Measurements from ENCODE around the gene ADGRG3.

Gene ADGRG3

DNA sequence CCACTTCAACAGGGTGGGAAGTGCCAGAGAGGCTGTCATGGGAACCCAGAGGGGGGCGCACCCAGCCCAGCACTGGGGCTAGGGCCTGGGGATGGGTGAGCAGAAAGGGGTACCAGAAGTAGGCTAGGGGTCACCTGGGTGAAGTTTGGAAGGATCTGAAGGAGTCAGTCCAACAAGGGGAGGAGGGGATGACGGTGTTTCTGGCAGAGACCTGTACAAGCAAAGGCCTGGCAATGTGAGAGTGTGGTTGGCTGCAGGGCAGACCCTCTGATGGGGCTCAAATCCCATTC is 54.0 kb downstream of the ADGRG3 start:
- Histone ChIP-seq H3K9me3 (ENCODE audit: control insufficient read depth, insufficient read depth, low read length) (no peaks in the 10 kb centered on the region), H3K9me2 (replicated peaks; ENCODE audit: control insufficient read depth, low read length) (no peaks in the 10 kb centered on the region), H3F3A (ENCODE audit: control insufficient read depth, insufficient read depth) (no peaks in the 10 kb centered on the region), H3K4me2 (ENCODE audit: low read length) (no peak overlapping the region), H3K4me3 (ENCODE audit: low read length) (no peak overlapping the region), H3K36me3 (ENCODE audit: control insufficient read depth, low read length) (no peaks in the 10 kb centered on the region), H3K27ac (ENCODE audit: low read depth, low read length) (no peak overlapping the region), H3K79me2 (ENCODE audit: control insufficient read depth, low read length) (no peaks in the 10 kb centered on the region), H3K27me3 (ENCODE audit: control insufficient read depth, low read length) (no peaks in the 10 kb centered on the region), H4K20me1 (ENCODE audit: control insufficient read depth, insufficient read depth, low read depth, low read length) (no peaks in the 10 kb centered on the region), H3K4me1 (ENCODE audit: control insufficient read depth, low read length) (peaks cover 8% of the 10 kb centered on the region; the same call in 1 of the 2 replicates)
- TF ChIP-seq EZH2phosphoT487 (IDR thresholded peaks at IDR 0.05; ENCODE audit: borderline replicate concordance, low read length): no peak
- TF ChIP-seq, protein P1, sequence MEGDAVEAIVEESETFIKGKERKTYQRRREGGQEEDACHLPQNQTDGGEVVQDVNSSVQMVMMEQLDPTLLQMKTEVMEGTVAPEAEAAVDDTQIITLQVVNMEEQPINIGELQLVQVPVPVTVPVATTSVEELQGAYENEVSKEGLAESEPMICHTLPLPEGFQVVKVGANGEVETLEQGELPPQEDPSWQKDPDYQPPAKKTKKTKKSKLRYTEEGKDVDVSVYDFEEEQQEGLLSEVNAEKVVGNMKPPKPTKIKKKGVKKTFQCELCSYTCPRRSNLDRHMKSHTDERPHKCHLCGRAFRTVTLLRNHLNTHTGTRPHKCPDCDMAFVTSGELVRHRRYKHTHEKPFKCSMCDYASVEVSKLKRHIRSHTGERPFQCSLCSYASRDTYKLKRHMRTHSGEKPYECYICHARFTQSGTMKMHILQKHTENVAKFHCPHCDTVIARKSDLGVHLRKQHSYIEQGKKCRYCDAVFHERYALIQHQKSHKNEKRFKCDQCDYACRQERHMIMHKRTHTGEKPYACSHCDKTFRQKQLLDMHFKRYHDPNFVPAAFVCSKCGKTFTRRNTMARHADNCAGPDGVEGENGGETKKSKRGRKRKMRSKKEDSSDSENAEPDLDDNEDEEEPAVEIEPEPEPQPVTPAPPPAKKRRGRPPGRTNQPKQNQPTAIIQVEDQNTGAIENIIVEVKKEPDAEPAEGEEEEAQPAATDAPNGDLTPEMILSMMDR (IDR thresholded peaks at IDR 0.05; ENCODE audit: low read depth, low read length, poor library complexity, severe bottlenecking): no peak

DNA sequence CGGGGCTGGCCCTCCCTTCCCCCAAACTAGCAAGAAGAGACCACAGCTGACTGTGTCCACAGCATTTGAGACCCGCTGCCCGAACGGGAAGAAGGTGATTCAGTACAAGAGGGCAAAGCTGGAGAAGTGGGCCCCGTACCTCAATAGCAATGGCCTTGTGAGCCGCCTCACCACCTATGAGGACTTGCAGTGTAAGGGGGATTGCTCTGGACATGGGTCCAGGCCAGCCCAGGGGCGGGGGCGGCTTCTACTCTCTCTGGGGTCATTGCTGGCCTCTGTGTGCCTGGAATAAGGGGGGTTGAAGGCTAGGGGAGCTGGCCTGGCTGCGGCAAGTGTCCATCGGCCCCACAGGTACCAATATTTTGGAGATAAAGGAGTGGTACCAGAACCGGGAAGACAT is 54.5 kb downstream of the ADGRG3 start:
- Histone ChIP-seq H3K36me3 (ENCODE audit: control insufficient read depth, low read length) (no peaks in the 10 kb centered on the region), H3K4me3 (ENCODE audit: low read length) (no peak overlapping the region), H3K27ac (ENCODE audit: low read depth, low read length) (no peak overlapping the region), H3K9me2 (replicated peaks; ENCODE audit: control insufficient read depth, low read length) (no peaks in the 10 kb centered on the region), H3K27me3 (ENCODE audit: control insufficient read depth, low read length) (no peaks in the 10 kb centered on the region), H3K4me1 (ENCODE audit: control insufficient read depth, low read length) (peaks cover 8% of the 10 kb centered on the region; the same call in 1 of the 2 replicates), H3K79me2 (ENCODE audit: control insufficient read depth, low read length) (no peaks in the 10 kb centered on the region), H3K9me3 (ENCODE audit: control insufficient read depth, insufficient read depth, low read length) (no peaks in the 10 kb centered on the region), H3F3A (ENCODE audit: control insufficient read depth, insufficient read depth) (no peaks in the 10 kb centered on the region), H3K4me2 (ENCODE audit: low read length) (no peak overlapping the region), H4K20me1 (ENCODE audit: control insufficient read depth, insufficient read depth, low read depth, low read length) (no peaks in the 10 kb centered on the region)
- TF ChIP-seq, protein P1 (IDR thresholded peaks at IDR 0.05; ENCODE audit: low read depth, low read length, poor library complexity, severe bottlenecking): no peak
- TF ChIP-seq EZH2phosphoT487 (IDR thresholded peaks at IDR 0.05; ENCODE audit: borderline replicate concordance, low read length): no peak

DNA sequence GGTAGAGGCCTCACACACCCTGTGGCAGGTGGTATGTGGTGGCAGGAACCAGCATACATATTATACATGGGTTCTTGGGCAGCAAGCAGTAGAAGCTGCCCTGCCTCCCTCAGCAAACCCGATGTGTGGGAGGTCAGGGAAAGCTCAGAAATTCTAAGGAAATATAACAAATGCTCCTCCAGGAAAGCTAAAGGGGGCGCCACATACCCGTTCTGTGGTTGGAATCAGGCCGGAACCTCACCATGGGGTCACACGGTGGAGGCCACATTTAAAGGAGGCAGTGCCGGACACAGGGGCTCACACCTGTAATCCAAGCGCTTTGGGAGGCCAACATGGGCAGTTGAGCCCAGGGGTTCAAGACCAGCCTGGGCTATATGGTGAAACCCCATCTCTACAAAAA is 55.1 kb downstream of the ADGRG3 start:
- Histone ChIP-seq H4K20me1 (ENCODE audit: control insufficient read depth, insufficient read depth, low read depth, low read length) (no peaks in the 10 kb centered on the region), H3K4me2 (ENCODE audit: low read length) (no peak overlapping the region), H3K4me3 (ENCODE audit: low read length) (no peak overlapping the region), H3K79me2 (ENCODE audit: control insufficient read depth, low read length) (no peaks in the 10 kb centered on the region), H3K27ac (ENCODE audit: low read depth, low read length) (no peak overlapping the region), H3K36me3 (ENCODE audit: control insufficient read depth, low read length) (no peaks in the 10 kb centered on the region), H3K9me3 (ENCODE audit: control insufficient read depth, insufficient read depth, low read length) (no peaks in the 10 kb centered on the region), H3K4me1 (ENCODE audit: control insufficient read depth, low read length) (peaks cover 8% of the 10 kb centered on the region; the same call in 1 of the 2 replicates), H3F3A (ENCODE audit: control insufficient read depth, insufficient read depth) (no peaks in the 10 kb centered on the region), H3K9me2 (replicated peaks; ENCODE audit: control insufficient read depth, low read length) (no peaks in the 10 kb centered on the region), H3K27me3 (ENCODE audit: control insufficient read depth, low read length) (no peaks in the 10 kb centered on the region)
- TF ChIP-seq, protein P1 (IDR thresholded peaks at IDR 0.05; ENCODE audit: low read depth, low read length, poor library complexity, severe bottlenecking): no peak
- TF ChIP-seq EZH2phosphoT487 (IDR thresholded peaks at IDR 0.05; ENCODE audit: borderline replicate concordance, low read length): no peak

DNA sequence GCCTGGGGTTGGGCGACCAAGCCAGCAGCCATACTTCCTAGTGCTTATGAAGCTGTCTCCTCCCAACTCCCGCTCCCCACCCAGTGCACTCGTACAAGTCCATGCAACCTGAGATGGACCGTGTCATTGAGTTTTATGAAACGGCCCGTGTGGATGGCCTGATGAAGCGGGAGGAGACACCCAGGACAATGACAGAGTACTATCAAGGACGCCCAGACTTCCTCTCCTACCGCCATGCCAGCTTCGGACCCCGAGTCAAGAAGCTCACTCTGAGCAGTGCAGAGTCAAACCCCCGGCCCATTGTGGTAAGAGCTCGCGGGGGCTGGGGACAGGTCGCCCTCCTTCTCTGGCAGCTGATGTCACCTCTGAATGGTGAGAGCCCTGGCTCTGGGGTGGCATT is 56.4 kb downstream of the ADGRG3 start:
- H3K27ac ChIP-seq (ENCODE audit: low read depth, low read length): no peak overlapping the region
- H3F3A ChIP-seq (ENCODE audit: control insufficient read depth, insufficient read depth): no peaks in the 10 kb centered on the region
- no peaks in the 10 kb centered on the region for H3K36me3 ChIP-seq (ENCODE audit: control insufficient read depth, low read length)
- H3K9me2 ChIP-seq (replicated peaks; ENCODE audit: control insufficient read depth, low read length): no peaks in the 10 kb centered on the region
- TF ChIP-seq, protein P1 (IDR thresholded peaks at IDR 0.05; ENCODE audit: low read depth, low read length, poor library complexity, severe bottlenecking): no peak
- TF ChIP-seq EZH2phosphoT487 (IDR thresholded peaks at IDR 0.05; ENCODE audit: borderline replicate concordance, low read length): no peak
- no peaks in the 10 kb centered on the region for H3K9me3 ChIP-seq (ENCODE audit: control insufficient read depth, insufficient read depth, low read length)
- no peak overlapping the region for H3K4me2 ChIP-seq (ENCODE audit: low read length)
- H4K20me1 ChIP-seq (ENCODE audit: control insufficient read depth, insufficient read depth, low read depth, low read length): no peaks in the 10 kb centered on the region
- H3K27me3 ChIP-seq (ENCODE audit: control insufficient read depth, low read length): no peaks in the 10 kb centered on the region
- H3K4me3 ChIP-seq (ENCODE audit: low read length): no peak overlapping the region
- peaks cover 8% of the 10 kb centered on the region; the same call in 1 of the 2 replicates for H3K4me1 ChIP-seq (ENCODE audit: control insufficient read depth, low read length)
- H3K79me2 ChIP-seq (ENCODE audit: control insufficient read depth, low read length): no peaks in the 10 kb centered on the region

Data from DOHH2 (cell line).